ENCODE measurements around the gene ALDH3A2.
"Not testable (repeated sequence)": the region's sequence is repeated elsewhere in the genome, so short reads cannot be mapped to it uniquely, and the experiment has no call there.

ALDH3A2 gene

GRCh38 chr17:19664821-19665181, 16.2 kb downstream of the ALDH3A2 start:
- H3K36me3 ChIP-seq (replicated peaks; ENCODE audit: low read depth, low read length), result no peaks in the 10 kb centered on the region

GRCh38 chr17:19669680-19670079, 21.1 kb downstream of the ALDH3A2 start:
- H3K27ac ChIP-seq (ENCODE audit: low read length); H3K4me1 ChIP-seq (ENCODE audit: low read length); H3K4me3 ChIP-seq (ENCODE audit: low read length): not testable (repeated sequence)

More at GRCh38 chr17:19664821-19665181, 16.2 kb downstream of the ALDH3A2 start:
- no peak overlapping the region for H3K4me3 ChIP-seq (ENCODE audit: low read length)
- no peak overlapping the region for H3K9ac ChIP-seq (ENCODE audit: low read length)
- H4K20me1 ChIP-seq (ENCODE audit: insufficient read depth, low read length), result no peaks in the 10 kb centered on the region
- H3K9me3 ChIP-seq (ENCODE audit: insufficient read depth, low read length), result no peaks in the 10 kb centered on the region
- H3K4me1 ChIP-seq (ENCODE audit: low read length), result no peaks in the 10 kb centered on the region
- TF ChIP-seq, protein P1, sequence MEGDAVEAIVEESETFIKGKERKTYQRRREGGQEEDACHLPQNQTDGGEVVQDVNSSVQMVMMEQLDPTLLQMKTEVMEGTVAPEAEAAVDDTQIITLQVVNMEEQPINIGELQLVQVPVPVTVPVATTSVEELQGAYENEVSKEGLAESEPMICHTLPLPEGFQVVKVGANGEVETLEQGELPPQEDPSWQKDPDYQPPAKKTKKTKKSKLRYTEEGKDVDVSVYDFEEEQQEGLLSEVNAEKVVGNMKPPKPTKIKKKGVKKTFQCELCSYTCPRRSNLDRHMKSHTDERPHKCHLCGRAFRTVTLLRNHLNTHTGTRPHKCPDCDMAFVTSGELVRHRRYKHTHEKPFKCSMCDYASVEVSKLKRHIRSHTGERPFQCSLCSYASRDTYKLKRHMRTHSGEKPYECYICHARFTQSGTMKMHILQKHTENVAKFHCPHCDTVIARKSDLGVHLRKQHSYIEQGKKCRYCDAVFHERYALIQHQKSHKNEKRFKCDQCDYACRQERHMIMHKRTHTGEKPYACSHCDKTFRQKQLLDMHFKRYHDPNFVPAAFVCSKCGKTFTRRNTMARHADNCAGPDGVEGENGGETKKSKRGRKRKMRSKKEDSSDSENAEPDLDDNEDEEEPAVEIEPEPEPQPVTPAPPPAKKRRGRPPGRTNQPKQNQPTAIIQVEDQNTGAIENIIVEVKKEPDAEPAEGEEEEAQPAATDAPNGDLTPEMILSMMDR (IDR thresholded peaks at IDR 0.05; ENCODE audit: low read depth, low read length), result no peak
- no peak for TF ChIP-seq EZH2phosphoT487 (IDR thresholded peaks at IDR 0.05; ENCODE audit: low read depth)
- no peak overlapping the region for H3K4me2 ChIP-seq (ENCODE audit: low read length)
- H3K79me2 ChIP-seq (ENCODE audit: low read length), result no peaks in the 10 kb centered on the region
- no peak overlapping the region for H2AFZ ChIP-seq (ENCODE audit: low read depth, low read length)
- H3K27me3 ChIP-seq (ENCODE audit: low read depth, low read length), result no peaks in the 10 kb centered on the region
- H3K27ac ChIP-seq (ENCODE audit: low read length), result no peak overlapping the region

GRCh38 chr17:19670908-19671307, 22.4 kb downstream of the ALDH3A2 start:
- H3K4me2 ChIP-seq (ENCODE audit: low read length), result no peak overlapping the region
- H3K27ac ChIP-seq (ENCODE audit: low read length), result no peak overlapping the region
- H3K79me2 ChIP-seq (ENCODE audit: low read length), result no peaks in the 10 kb centered on the region
- H2AFZ ChIP-seq (ENCODE audit: low read depth, low read length), result no peak overlapping the region
- no peak overlapping the region for H3K4me3 ChIP-seq (ENCODE audit: low read length)
- H3K9me3 ChIP-seq (ENCODE audit: insufficient read depth, low read length), result no peaks in the 10 kb centered on the region
- no peaks in the 10 kb centered on the region for H4K20me1 ChIP-seq (ENCODE audit: insufficient read depth, low read length)
- H3K4me1 ChIP-seq (ENCODE audit: low read length), result no peaks in the 10 kb centered on the region; the same call in 1 of the 2 replicates
- no peaks in the 10 kb centered on the region for H3K27me3 ChIP-seq (ENCODE audit: low read depth, low read length)
- no peaks in the 10 kb centered on the region for H3K36me3 ChIP-seq (replicated peaks; ENCODE audit: low read depth, low read length)
- TF ChIP-seq EZH2phosphoT487 (IDR thresholded peaks at IDR 0.05; ENCODE audit: low read depth), result no peak
- TF ChIP-seq, protein P1 (IDR thresholded peaks at IDR 0.05; ENCODE audit: low read depth, low read length), result no peak
- H3K9ac ChIP-seq (ENCODE audit: low read length), result no peak overlapping the region

More at GRCh38 chr17:19669680-19670079, 21.1 kb downstream of the ALDH3A2 start:
- H3K36me3 ChIP-seq (replicated peaks; ENCODE audit: low read depth, low read length); H3K4me2 ChIP-seq (ENCODE audit: low read length); H3K27me3 ChIP-seq (ENCODE audit: low read depth, low read length); H2AFZ ChIP-seq (ENCODE audit: low read depth, low read length); H3K79me2 ChIP-seq (ENCODE audit: low read length); H4K20me1 ChIP-seq (ENCODE audit: insufficient read depth, low read length); H3K9ac ChIP-seq (ENCODE audit: low read length); H3K9me3 ChIP-seq (ENCODE audit: insufficient read depth, low read length): not testable (repeated sequence)

DNA sequence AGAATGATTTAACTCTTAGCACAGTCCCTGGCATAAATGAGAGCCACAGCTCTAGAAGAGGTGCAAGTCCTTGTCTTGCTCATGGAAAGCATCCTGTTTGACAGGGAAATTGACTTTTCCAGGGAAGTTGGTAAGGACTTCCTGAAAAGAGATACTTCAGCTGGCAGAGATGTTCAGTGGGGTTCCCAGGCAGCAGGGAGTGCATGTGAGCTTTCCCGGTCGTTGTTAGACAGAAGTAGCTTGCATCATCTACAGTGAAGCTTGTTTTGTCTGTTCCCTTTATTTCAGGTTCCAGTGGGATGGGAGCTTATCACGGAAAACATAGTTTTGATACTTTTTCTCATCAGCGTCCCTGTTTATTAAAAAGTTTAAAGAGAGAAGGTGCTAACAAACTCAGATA, 22.9 kb downstream of the ALDH3A2 start:
- Histone ChIP-seq H3K4me2 (ENCODE audit: low read length) (no peak overlapping the region), H3K36me3 (replicated peaks; ENCODE audit: low read depth, low read length) (no peaks in the 10 kb centered on the region)

More for the DNA sequence above, 22.9 kb downstream of the ALDH3A2 start:
- H4K20me1 ChIP-seq (ENCODE audit: insufficient read depth, low read length), result no peaks in the 10 kb centered on the region
- no peak overlapping the region for H2AFZ ChIP-seq (ENCODE audit: low read depth, low read length)
- H3K79me2 ChIP-seq (ENCODE audit: low read length), result no peaks in the 10 kb centered on the region
- H3K9me3 ChIP-seq (ENCODE audit: insufficient read depth, low read length), result no peaks in the 10 kb centered on the region
- H3K27ac ChIP-seq (ENCODE audit: low read length), result no peak overlapping the region
- H3K4me1 ChIP-seq (ENCODE audit: low read length), result no peaks in the 10 kb centered on the region; the same call in 1 of the 2 replicates
- H3K9ac ChIP-seq (ENCODE audit: low read length), result no peak overlapping the region
- no peaks in the 10 kb centered on the region for H3K27me3 ChIP-seq (ENCODE audit: low read depth, low read length)
- no peak overlapping the region for H3K4me3 ChIP-seq (ENCODE audit: low read length)
- no peak for TF ChIP-seq EZH2phosphoT487 (IDR thresholded peaks at IDR 0.05; ENCODE audit: low read depth)
- TF ChIP-seq, protein P1 (IDR thresholded peaks at IDR 0.05; ENCODE audit: low read depth, low read length), result no peak

Measured in OCI-LY3 (cell line).